IMR-90 (cell line): ENCODE data around the gene JSRP1. TPM values are rescaled to one million over a fixed set of nuclear protein-coding genes. Genes with fewer than 3 reads are reported as not detected.
A peak's percentile ranks its signal among the peaks of the same experiment; 100 is the strongest.

Experiments
- ATAC-seq: fragments of 200-7000 bp; cut with Tn5 transposase; 2 replicates; pipeline ENCODE4 v1.9.1; 2020; ENCODE audit warnings: low read depth, mild to moderate bottlenecking, moderate library complexity
- BruUV-seq: library from RNA; stranded (reverse); fragments of 400-500 nt; replicated peaks from 2 replicates; lab custom pipeline; 2021; lab: Mats Ljungman, UMichigan
- CTCF ChIA-PET: fragments of 300-600 bp; formaldehyde crosslinking; extraction: SDS; loops from one replicate; lab custom pipeline; 2021; ENCODE audit warnings: antibody characterized with exemption; lab: Yijun Ruan, JAX
- POLR2A ChIA-PET: fragments of 300-600 bp; sonication (Branson Sonifier 250); formaldehyde crosslinking; loops from one replicate; lab custom pipeline; 2022; ENCODE audit warnings: antibody characterized with exemption; ENCODE audit not compliant: unreplicated experiment; lab: Charles Lee
- DNase-seq: peaks from one replicate; pipeline ENCODE4 v3.0.0; 2013
- H2AFZ ChIP-seq: replicated peaks from 2 replicates; pipeline ENCODE3; 2013; ENCODE audit warnings: low read length, mild to moderate bottlenecking; ENCODE audit not compliant: poor library complexity
- H2AK5ac ChIP-seq: 2 replicates; pipeline ENCODE4 v1.6.1; 2013; ENCODE audit warnings: low read depth, low read length, inconsistent platforms
- H2AK9ac ChIP-seq: replicated peaks from 2 replicates; pipeline ENCODE3; 2013; ENCODE audit warnings: mild to moderate bottlenecking, low read depth, low read length, moderate library complexity; ENCODE audit not compliant: poor library complexity
- H2BK120ac ChIP-seq: 2 replicates; pipeline ENCODE4 v1.6.1; 2013; ENCODE audit warnings: low read depth, low read length, inconsistent platforms
- H2BK15ac ChIP-seq: 3 replicates; pipeline ENCODE4 v1.6.1; 2013; ENCODE audit warnings: low read depth, low read length, inconsistent platforms
- H2BK20ac ChIP-seq: 2 replicates; pipeline ENCODE4 v1.6.1; 2013; ENCODE audit warnings: low read depth, mild to moderate bottlenecking, inconsistent platforms, low read length, moderate library complexity
- H2BK5ac ChIP-seq: 2 replicates; pipeline ENCODE4 v1.6.1; 2013; ENCODE audit warnings: mild to moderate bottlenecking, low read depth, low read length, inconsistent platforms; ENCODE audit not compliant: poor library complexity, severe bottlenecking
- H3K14ac ChIP-seq: replicated peaks from 2 replicates; pipeline ENCODE4 v1.6.1; 2013; ENCODE audit warnings: low read depth, low read length, inconsistent platforms
- H3K18ac ChIP-seq: 2 replicates; pipeline ENCODE4 v1.6.1; 2013; ENCODE audit warnings: low read depth, low read length, control low read depth
- H3K23ac ChIP-seq: 2 replicates; pipeline ENCODE4 v1.6.1; 2013; ENCODE audit warnings: low read depth, low read length, inconsistent platforms
- H3K27ac ChIP-seq: 2 replicates; pipeline ENCODE4 v1.5.1; 2013; ENCODE audit warnings: mild to moderate bottlenecking, control low read depth, low read length; ENCODE audit not compliant: insufficient read depth
- H3K27me3 ChIP-seq: 2 replicates; pipeline ENCODE4 v1.6.1; 2013; ENCODE audit warnings: low read length; ENCODE audit not compliant: control insufficient read depth, insufficient read depth
- H3K36me3 ChIP-seq: 2 replicates; pipeline ENCODE4 v1.6.1; 2013; ENCODE audit warnings: low read length, mixed read lengths; ENCODE audit not compliant: control insufficient read depth, insufficient read depth
- H3K4ac ChIP-seq: 2 replicates; pipeline ENCODE4 v1.6.1; 2013; ENCODE audit warnings: low read depth, low read length, inconsistent platforms
- H3K4me1 ChIP-seq: 2 replicates; pipeline ENCODE4 v1.6.1; 2013; ENCODE audit warnings: low read length, mixed read lengths; ENCODE audit not compliant: control insufficient read depth, insufficient read depth
- H3K4me2 ChIP-seq: 2 replicates; pipeline ENCODE4 v1.6.1; 2013; ENCODE audit warnings: low read depth, mild to moderate bottlenecking, control low read depth, low read length, moderate library complexity
- H3K4me3 ChIP-seq: 2 replicates; pipeline ENCODE4 v1.5.1; 2013; ENCODE audit warnings: low read depth, mild to moderate bottlenecking, control low read depth, low read length, moderate library complexity; ENCODE audit not compliant: insufficient read depth
- H3K56ac ChIP-seq: 2 replicates; pipeline ENCODE4 v1.6.1; 2013; ENCODE audit warnings: low read length, inconsistent platforms; ENCODE audit not compliant: insufficient read depth; ENCODE audit errors: extremely low read depth
- H3K79me1 ChIP-seq, 2 experiments: 2 replicates each; pipeline ENCODE4 v1.6.1; 2013; ENCODE audit warnings: low read length in 2 of 2, inconsistent platforms in 1 of 2, low read depth in 1 of 2
- H3K9ac ChIP-seq: 2 replicates; pipeline ENCODE4 v1.6.1; 2013; ENCODE audit warnings: low read depth, low read length, control low read depth
- H3K9me1 ChIP-seq: 2 replicates; pipeline ENCODE4 v1.6.1; 2013; ENCODE audit warnings: low read length, inconsistent platforms; ENCODE audit not compliant: insufficient read depth
- H3K9me3 ChIP-seq: 2 replicates; pipeline ENCODE4 v1.6.1; 2013; ENCODE audit warnings: low read length; ENCODE audit not compliant: control insufficient read depth, insufficient read depth
- H4K20me1 ChIP-seq: 2 replicates; pipeline ENCODE4 v1.6.1; 2013; ENCODE audit warnings: low read length, inconsistent platforms; ENCODE audit not compliant: insufficient read depth
- H4K5ac ChIP-seq: 2 replicates; pipeline ENCODE4 v1.6.1; 2013; ENCODE audit warnings: mild to moderate bottlenecking, low read depth, low read length, control low read depth
- H4K8ac ChIP-seq, 2 experiments: 2 replicates each; pipeline ENCODE4 v1.6.1; 2013; ENCODE audit warnings: low read depth in 2 of 2, low read length in 2 of 2, control low read depth in 1 of 2, inconsistent platforms in 1 of 2
- H4K91ac ChIP-seq: 2 replicates; pipeline ENCODE4 v1.6.1; 2013; ENCODE audit warnings: low read depth, low read length, inconsistent platforms; ENCODE audit not compliant: insufficient read depth
- BHLHE40 ChIP-seq: fragments of 150-350 bp; IDR thresholded peaks from 2 replicates; pipeline ENCODE4 v1.6.1; 2016; ENCODE audit warnings: mild to moderate bottlenecking, low read depth, low read length
- CEBPB ChIP-seq: IDR thresholded peaks from 2 replicates; pipeline ENCODE4 v1.6.1; 2012; ENCODE audit warnings: low read depth, low read length, improper control_type of control experiment
- CHD1 ChIP-seq: IDR thresholded peaks from 2 replicates; pipeline ENCODE4 v1.6.1; 2012; ENCODE audit warnings: low read depth, low read length, improper control_type of control experiment
- CTCF ChIP-seq: conservative IDR thresholded peaks from 2 replicates; pipeline ENCODE4 v1.5.1; 2012; ENCODE audit warnings: mild to moderate bottlenecking, low read depth, low read length, improper control_type of control experiment
- ELK1 ChIP-seq: fragments of 150-350 bp; IDR thresholded peaks from 2 replicates; pipeline ENCODE4 v1.6.1; 2016; ENCODE audit warnings: low read depth, mild to moderate bottlenecking, low read length, moderate library complexity, borderline replicate concordance
- FOS ChIP-seq: fragments of 150-350 bp; IDR thresholded peaks from 2 replicates; pipeline ENCODE4 v1.6.1; 2016; ENCODE audit warnings: low read depth, low read length
- MAFK ChIP-seq: IDR thresholded peaks from 2 replicates; pipeline ENCODE4 v1.6.1; 2012; ENCODE audit warnings: low read depth, low read length, improper control_type of control experiment
- MAZ ChIP-seq: IDR thresholded peaks from 2 replicates; pipeline ENCODE4 v1.6.1; 2012; ENCODE audit warnings: low read depth, mild to moderate bottlenecking, low read length, improper control_type of control experiment, moderate library complexity, borderline replicate concordance
- NFE2L2 ChIP-seq: fragments of 150-350 bp; IDR thresholded peaks from 2 replicates; pipeline ENCODE4 v1.6.1; 2016; ENCODE audit warnings: low read depth, mild to moderate bottlenecking, low read length
- POLR2A ChIP-seq: IDR thresholded peaks from 2 replicates; pipeline ENCODE4 v1.6.1; 2012; ENCODE audit warnings: mild to moderate bottlenecking, low read depth, low read length
- RAD21 ChIP-seq: IDR thresholded peaks from 2 replicates; pipeline ENCODE4 v1.6.1; 2012; ENCODE audit warnings: low read length, improper control_type of control experiment
- RCOR1 ChIP-seq: IDR thresholded peaks from 2 replicates; pipeline ENCODE4 v1.6.1; 2012; ENCODE audit warnings: mild to moderate bottlenecking, low read length, improper control_type of control experiment; ENCODE audit not compliant: insufficient replicate concordance
- RFX5 ChIP-seq: IDR thresholded peaks from 2 replicates; pipeline ENCODE4 v1.8.0; 2012; ENCODE audit warnings: low read depth, mild to moderate bottlenecking, low read length, moderate library complexity
- USF2 ChIP-seq: fragments of 150-350 bp; IDR thresholded peaks from 2 replicates; pipeline ENCODE4 v1.6.1; 2017; ENCODE audit warnings: mild to moderate bottlenecking, antibody characterized with exemption, low read length, low read depth
- WGBS, 2 experiments: methylation state at CpG; one replicate each; pipeline versions ENCODE4 v1.1.5 to v1.1.7; 2013; ENCODE audit warnings: missing lambda C conversion rate in 2 of 2; ENCODE audit not compliant: insufficient read length in 1 of 2; ENCODE audit errors: extremely low coverage in 2 of 2; 5-methylcytosine and 5-hydroxymethylcytosine counted together
- dilution Hi-C: fragments of 300-500 bp; cut with HindIII; formaldehyde crosslinking; loops from one replicate; pipeline ENCODE4 v1.14.3; 2018; ENCODE audit warnings: low sequenced_read_pairs; ENCODE audit not compliant: unreplicated experiment
- in situ Hi-C: fragments of 300-500 bp; cut with MboI; formaldehyde crosslinking; loops from 3 replicates; pipeline ENCODE4 v1.14.3; 2019; ENCODE audit warnings: low sequenced_read_pairs, inconsistent platforms, mixed read lengths
- intact Hi-C: fragments of 100-400 bp; cut with micrococcal nuclease; formaldehyde crosslinking; loops from 2 replicates; pipeline ENCODE4 v1.10.0; 2022
- polyA plus RNA-seq, 3 experiments: library from polyadenylated mRNA; depleted of rRNA; stranded (reverse); fragments of >200 nt; gene quantifications; 2 replicates each; pipeline ENCODE4 v1.2.3, GENCODE V29; 2012; ENCODE audit warnings: low replicate concordance in 1 of 3
- total RNA-seq: library from RNA; depleted of rRNA; stranded (reverse); fragments of >200 nt; gene quantifications from 2 replicates; pipeline ENCODE4 v1.2.3, GENCODE V29; 2012

Gene JSRP1
- total and polyA plus RNA-seq, 2 of the 4 experiments (the other 2 are of a cell fraction): not detected

GRCh38 chr19:2251106-2252054 lies 4.8 kb downstream of the JSRP1 start:
- H2BK20ac ChIP-seq: no peak overlapping the region
- no peak overlapping the region for H3K23ac ChIP-seq
- H2AK5ac ChIP-seq: no peak overlapping the region
- H2BK120ac ChIP-seq: no peak overlapping the region
- no peak overlapping the region for H3K4ac ChIP-seq
- H3K4me2 ChIP-seq: no peak overlapping the region
- no peak overlapping the region for H2AK9ac ChIP-seq
- no peak overlapping the region for H2BK5ac ChIP-seq
- no peak overlapping the region for H4K8ac ChIP-seq
- ChIA-PET CTCF (no interaction called here), POLR2A (no interaction called here)
- H2AFZ ChIP-seq: peak overlapping the region; percentile 32
- no peak overlapping the region for H3K56ac ChIP-seq
- H3K18ac ChIP-seq: no peak overlapping the region
- no peaks in the 10 kb centered on the region for H3K9me1 ChIP-seq
- ATAC-seq (no peak), DNase-seq (no peak)
- H3K9me3 ChIP-seq: no peaks in the 10 kb centered on the region
- no peak overlapping the region for H3K27ac ChIP-seq
- dilution Hi-C loops (no loop called here), intact Hi-C loops (no loop called here), in situ Hi-C loops (no loop called here)
- 0 out of 4 replicates have a peak, but pooled peaks cover 0 to 5% of the 10 kb centered on the region in 2 experiments for H3K79me1 ChIP-seq
- no peak overlapping the region for H3K14ac ChIP-seq
- no peak overlapping the region for H3K9ac ChIP-seq
- H3K4me3 ChIP-seq: no peak overlapping the region
- peaks cover 31% of the 10 kb centered on the region for H4K20me1 ChIP-seq
- 19% methylated on average over 59 of the region's 125 CpGs; no CpG with 5 or more reads in 1 of the 2 experiments for WGBS, 2 experiments
- no TSS peak for BruUV-seq
- no peak overlapping the region for H4K5ac ChIP-seq
- peaks cover 22% of the 10 kb centered on the region for H3K36me3 ChIP-seq
- H3K4me1 ChIP-seq: peaks cover 4% of the 10 kb centered on the region; the same call in 1 of the 2 replicates
- no peak overlapping the region for H2BK15ac ChIP-seq
- H4K91ac ChIP-seq: no peak overlapping the region
- H3K27me3 ChIP-seq: peaks cover 36% of the 10 kb centered on the region
- TF ChIP-seq RFX5 (no peak), RAD21 (no peak), MAZ (no peak), NFE2L2 (no peak), BHLHE40 (no peak), POLR2A (no peak), CTCF (no peak), FOS (no peak), MAFK (no peak), CEBPB (no peak), RCOR1 (no peak), USF2 (no peak), ELK1 (no peak), CHD1 (no peak)
